GM19372 (cell line): ENCODE measurements around the gene SLF2.

Source experiments
- ATAC-seq: cut with Tn5 transposase; IDR thresholded peaks from one replicate; pipeline ENCODE4 v1.9.1; 2021; ENCODE audit warnings: mild to moderate bottlenecking, low read depth, moderate library complexity; ENCODE audit not compliant: unreplicated experiment

Gene SLF2

DNA sequence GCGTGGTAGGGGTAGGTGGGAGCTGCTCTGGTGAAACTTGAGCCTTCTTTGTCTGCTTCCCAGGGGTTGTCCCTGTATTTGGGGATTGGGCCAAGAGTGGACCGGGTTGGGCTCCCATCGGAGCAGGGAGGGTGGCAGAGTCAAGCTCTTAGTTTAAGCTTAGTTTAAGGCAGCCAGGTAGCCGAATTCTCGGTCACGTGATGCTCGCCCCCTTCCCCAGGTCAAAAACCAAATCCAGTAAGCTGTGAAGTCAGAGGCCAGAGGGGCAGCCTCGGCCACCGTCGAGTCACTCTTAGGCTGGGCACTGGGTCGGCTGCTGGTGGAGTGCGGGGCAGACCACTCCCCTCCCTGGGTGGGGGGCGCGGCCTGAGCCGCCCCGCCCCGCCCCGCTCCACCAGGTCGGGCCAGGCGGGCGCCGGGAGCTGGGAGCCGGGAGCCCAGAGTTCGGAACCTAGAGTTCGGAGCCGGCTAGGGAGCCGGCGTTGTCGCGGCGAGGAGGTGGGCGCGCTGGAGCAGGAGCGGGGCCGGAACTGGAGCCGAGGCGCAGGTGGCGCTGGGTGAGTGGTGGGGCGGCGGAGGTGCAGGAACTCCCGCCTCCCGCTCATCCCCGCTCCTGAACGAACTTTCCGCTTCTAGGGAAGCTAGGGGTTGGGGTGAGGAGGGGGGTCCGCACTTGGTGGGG is 84.1 kb downstream of the SLF2 start:
- no peak for ATAC-seq

DNA sequence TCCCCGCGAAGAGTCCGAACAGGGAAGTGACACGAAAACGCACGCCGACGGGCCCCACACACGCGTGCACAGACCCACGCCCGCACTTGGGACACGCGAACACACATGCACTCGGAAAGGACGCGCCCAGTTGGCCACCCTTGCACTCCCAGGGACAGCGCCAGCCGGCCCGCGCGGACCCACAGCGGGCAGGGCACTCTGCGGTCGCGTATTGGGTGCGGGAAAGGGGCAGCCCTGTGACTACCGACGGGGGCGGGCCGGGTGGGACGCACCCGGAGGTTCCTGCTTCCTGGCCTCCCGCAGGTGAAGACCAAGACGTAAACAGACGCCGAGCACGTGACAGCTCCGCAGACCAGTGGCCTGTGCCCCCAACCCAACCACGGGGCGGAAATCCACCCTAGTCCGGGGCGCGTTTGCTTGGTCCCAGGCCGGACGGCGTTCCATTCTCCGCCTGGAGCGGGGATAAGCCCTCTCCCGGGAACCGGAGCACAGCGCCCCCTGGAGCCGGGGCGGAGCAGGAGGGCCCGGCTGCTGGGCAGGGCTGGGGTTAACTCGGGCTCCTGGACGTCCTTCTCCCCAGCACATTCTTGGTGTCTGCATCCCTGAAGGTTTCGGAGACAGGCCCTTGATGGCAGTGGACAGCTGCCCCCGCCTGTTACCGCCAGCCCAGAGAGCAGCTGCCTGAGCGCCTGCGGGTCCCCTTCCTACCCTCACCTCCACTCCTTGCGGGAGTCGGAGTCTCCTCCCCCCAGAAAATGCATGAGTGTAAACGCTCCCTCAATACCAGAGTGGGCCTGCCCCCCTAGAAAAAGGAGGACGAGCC is 84.8 kb downstream of the SLF2 start:
- no peak for ATAC-seq

DNA sequence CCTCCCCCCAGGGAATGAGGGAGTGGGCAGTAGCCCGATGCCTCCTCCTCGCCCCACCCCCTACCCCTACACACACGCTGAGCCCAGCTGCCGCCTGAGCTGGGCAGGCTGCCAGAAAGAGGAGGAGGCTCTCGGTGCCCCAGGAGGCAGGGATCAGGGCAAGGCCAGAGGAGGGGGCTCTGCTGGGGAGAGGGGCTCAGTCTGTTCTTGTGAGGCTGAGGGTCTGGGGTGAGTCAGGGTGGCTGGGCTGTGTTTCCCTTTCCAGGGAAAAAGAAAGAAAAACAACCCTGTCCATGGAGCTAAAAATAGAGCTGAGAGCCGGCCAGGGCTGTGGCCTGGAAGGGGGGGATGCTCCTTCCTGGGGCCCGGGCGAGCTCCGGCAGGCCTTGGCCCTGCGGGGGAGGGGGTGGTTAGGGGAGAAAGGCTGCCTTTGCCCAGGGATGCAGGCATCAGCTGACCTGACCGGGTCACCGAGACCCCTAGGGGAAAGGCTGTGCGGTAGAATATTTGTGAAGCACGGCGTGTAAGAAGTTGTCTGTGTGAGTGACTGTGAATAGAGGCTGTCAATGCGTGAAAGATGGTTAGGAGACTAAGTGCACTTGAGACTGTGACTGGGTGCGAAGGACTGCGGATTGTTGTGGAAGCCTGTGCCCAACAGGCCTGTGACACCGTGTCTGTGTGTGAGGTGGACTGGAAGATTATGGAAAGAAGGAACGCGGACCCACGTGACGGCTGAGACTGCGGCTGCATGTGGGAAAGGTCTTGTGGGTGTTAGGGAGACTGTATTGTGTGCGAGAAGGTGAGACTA is 85.6 kb downstream of the SLF2 start:
- ATAC-seq, result no peak

GRCh38 chr10:100998991-100999741 is 86.4 kb downstream of the SLF2 start:
- peak; percentile 55 for ATAC-seq

DNA sequence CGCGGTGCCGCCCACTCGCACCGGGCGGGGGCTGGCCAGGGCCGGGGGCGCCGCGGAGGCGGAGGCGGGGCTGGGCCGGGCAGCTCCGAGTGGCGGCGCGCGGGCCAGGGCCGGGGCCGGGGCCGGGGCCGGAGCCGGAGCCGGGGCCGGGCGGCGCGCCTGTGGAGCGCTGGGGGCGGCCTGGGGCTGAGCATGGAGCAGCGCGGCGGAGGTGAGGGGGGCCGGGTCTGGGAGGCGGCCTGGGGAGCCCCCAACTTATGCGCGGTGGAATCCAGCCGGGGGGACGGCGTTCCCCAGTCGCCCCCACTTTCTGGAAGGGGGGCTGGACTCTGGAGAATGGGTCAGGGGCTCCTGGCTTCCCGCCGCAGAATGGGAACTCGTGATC is 87.0 kb downstream of the SLF2 start, which contains the start of gene LZTS2:
Gene LZTS2 (plus strand): TSS at position 67 of the 385 bp plus-strand sequence. CDS start 2,731 bp downstream, outside the sequence.
- no peak for ATAC-seq

- no peak for ATAC-seq
Measured at GRCh38 chr10:101000127-101000914, 87.6 kb downstream of the SLF2 start.

- ATAC-seq, result no peak
Measured at GRCh38 chr10:101000915-101001658, 88.3 kb downstream of the SLF2 start.

GRCh38 chr10:101001659-101002035 is 88.9 kb downstream of the SLF2 start:
- no peak for ATAC-seq

- no peak for ATAC-seq
Measured at GRCh38 chr10:101002456-101002855, 89.7 kb downstream of the SLF2 start.

DNA sequence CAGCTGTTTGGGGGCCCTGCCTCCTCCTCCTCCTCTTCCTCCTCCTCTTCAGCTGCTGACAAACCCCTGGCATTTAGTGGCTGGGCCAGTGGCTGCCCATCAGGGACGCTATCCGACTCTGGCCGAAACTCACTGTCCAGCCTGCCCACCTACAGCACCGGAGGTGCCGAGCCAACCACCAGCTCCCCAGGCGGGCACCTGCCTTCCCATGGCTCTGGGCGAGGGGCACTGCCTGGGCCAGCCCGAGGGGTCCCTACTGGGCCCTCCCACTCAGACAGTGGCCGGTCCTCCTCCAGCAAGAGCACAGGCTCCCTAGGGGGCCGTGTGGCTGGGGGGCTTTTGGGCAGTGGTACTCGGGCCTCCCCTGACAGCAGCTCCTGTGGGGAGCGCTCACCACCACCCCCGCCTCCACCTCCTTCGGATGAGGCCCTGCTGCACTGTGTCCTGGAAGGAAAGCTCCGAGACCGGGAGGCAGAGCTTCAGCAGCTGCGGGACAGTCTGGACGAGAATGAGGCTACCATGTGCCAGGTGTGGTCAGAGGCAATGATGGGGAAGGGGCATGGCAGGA is 91.0 kb downstream of the SLF2 start:
- ATAC-seq, result no peak

DNA sequence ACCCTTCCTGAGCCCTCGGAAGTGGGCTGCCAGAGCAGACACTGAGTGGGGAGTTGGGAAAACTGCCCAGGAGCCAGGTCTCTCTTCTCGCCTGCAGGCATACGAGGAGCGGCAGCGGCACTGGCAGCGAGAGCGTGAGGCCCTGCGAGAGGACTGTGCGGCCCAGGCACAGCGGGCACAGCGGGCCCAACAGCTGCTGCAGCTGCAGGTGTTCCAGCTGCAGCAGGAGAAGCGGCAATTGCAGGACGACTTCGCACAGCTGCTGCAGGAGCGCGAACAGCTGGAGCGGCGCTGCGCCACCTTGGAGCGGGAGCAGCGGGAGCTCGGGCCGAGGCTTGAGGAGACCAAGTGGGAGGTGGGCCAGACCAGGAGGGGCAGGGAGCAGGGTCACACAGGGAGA is 92.6 kb downstream of the SLF2 start:
- no peak for ATAC-seq

GRCh38 chr10:101005869-101006567 is 93.3 kb downstream of the SLF2 start:
- ATAC-seq, result no peak

- no peak for ATAC-seq
Measured at GRCh38 chr10:101006593-101007098, 93.9 kb downstream of the SLF2 start.

- no peak for ATAC-seq
Measured at GRCh38 chr10:101007099-101007711, 94.4 kb downstream of the SLF2 start.

GRCh38 chr10:101007915-101008822 is 95.4 kb downstream of the SLF2 start:
- ATAC-seq, result no peak

GRCh38 chr10:101008823-101009423 is 96.2 kb downstream of the SLF2 start:
- ATAC-seq, result no peak
